Superior temporal gyrus (tissue), 1 donor: ENCODE measurements around the gene ITPKB.
"Not testable (repeated sequence)": the region's sequence is repeated elsewhere in the genome, so short reads cannot be mapped to it uniquely, and the experiment has no call there.

Experiments
- DNase-seq: peaks from one replicate; pipeline ENCODE4 v3.0.0-alpha.2; 2016; ENCODE audit errors: extremely low spot score

Gene ITPKB

GRCh38 chr1:226754793-226755533 lies 15.9 kb upstream of the ITPKB start:
- no peak for DNase-seq

- DNase-seq, result no peak
Observed at GRCh38 chr1:226754097-226754496, 15.0 kb upstream of the ITPKB start.

GRCh38 chr1:226751703-226752102 lies 12.6 kb upstream of the ITPKB start:
- DNase-seq, result peak; percentile 52

GRCh38 chr1:226751214-226751613 lies 12.1 kb upstream of the ITPKB start:
- no peak for DNase-seq

GRCh38 chr1:226749467-226749866 lies 10.4 kb upstream of the ITPKB start:
- DNase-seq, result no peak

GRCh38 chr1:226748306-226748705 lies 9.2 kb upstream of the ITPKB start:
- DNase-seq, result no peak

GRCh38 chr1:226747519-226748263 lies 8.6 kb upstream of the ITPKB start:
- DNase-seq, result not testable (repeated sequence)

- DNase-seq, result no peak
Observed at GRCh38 chr1:226743259-226743658, 4.2 kb upstream of the ITPKB start.

GRCh38 chr1:226741009-226741408 lies 1.9 kb upstream of the ITPKB start:
- DNase-seq, result no peak

GRCh38 chr1:226739696-226740065 lies 599 bp upstream of the ITPKB start:
- no peak for DNase-seq

GRCh38 chr1:226738421-226738994 lies 574 bp downstream of the ITPKB start:
- peak; percentile 63 for DNase-seq

GRCh38 chr1:226737819-226738420 lies 1.2 kb downstream of the ITPKB start:
- DNase-seq, result peak; percentile 71

GRCh38 chr1:226736908-226737818 lies 1.9 kb downstream of the ITPKB start:
- peak; percentile 80 for DNase-seq

- peak; percentile 61 for DNase-seq
Observed at GRCh38 chr1:226736001-226736907, 2.8 kb downstream of the ITPKB start.

GRCh38 chr1:226735576-226735975 lies 3.5 kb downstream of the ITPKB start:
- peak; percentile 20 for DNase-seq

GRCh38 chr1:226734611-226735153 lies 4.4 kb downstream of the ITPKB start:
- no peak for DNase-seq

- DNase-seq, result no peak
Observed at GRCh38 chr1:226733876-226734275, 5.2 kb downstream of the ITPKB start.

GRCh38 chr1:226733304-226733703 lies 5.8 kb downstream of the ITPKB start:
- no peak for DNase-seq

- DNase-seq, result peak; percentile 60
Observed at GRCh38 chr1:226732856-226733291, 6.2 kb downstream of the ITPKB start.
